H1 (cell line): ENCODE measurements around the gene KRTAP4-5. TPM values are rescaled to one million over a fixed set of nuclear protein-coding genes. Genes with fewer than 3 reads are reported as not detected.

Experiments used
- CTCF ChIA-PET: fragments of 300-600 bp; sonication (Branson Sonifier 250); formaldehyde crosslinking; loops from one replicate; lab custom pipeline; 2021; ENCODE audit not compliant: partially characterized antibody; lab: Charles Lee
- POLR2A ChIA-PET: fragments of 300-600 bp; sonication (Branson Sonifier 250); formaldehyde crosslinking; loops from one replicate; lab custom pipeline; 2021; ENCODE audit warnings: inconsistent platforms; ENCODE audit not compliant: partially characterized antibody; lab: Charles Lee
- DNase-seq, 2 experiments: peaks; one replicate each; pipeline versions ENCODE4 v3.0.0 to v3.0.0-alpha.2; 2010 to 2022; ENCODE audit warnings: low spot score in 2 of 2, low read depth in 1 of 2, mixed read lengths in 1 of 2
- FAIRE-seq: peaks from 2 replicates; lab custom pipeline; 2011; peaks lifted over from hg19 to GRCh38; lab: Jason Lieb, UNC
- H2AFZ ChIP-seq: 2 replicates; pipeline ENCODE4 v1.8.1; 2012; ENCODE audit warnings: low read length, inconsistent platforms
- H2AK5ac ChIP-seq: 2 replicates; pipeline ENCODE4 v1.6.1; 2013; ENCODE audit warnings: low read depth, low read length
- H2BK120ac ChIP-seq: replicated peaks from 2 replicates; pipeline ENCODE3; 2013; ENCODE audit warnings: low read depth, low read length, inconsistent platforms
- H2BK12ac ChIP-seq: 2 replicates; pipeline ENCODE4 v1.6.1; 2013; ENCODE audit warnings: low read depth, low read length
- H2BK15ac ChIP-seq: 2 replicates; pipeline ENCODE4 v1.6.1; 2013; ENCODE audit warnings: low read length
- H2BK20ac ChIP-seq: 2 replicates; pipeline ENCODE4 v1.6.1; 2013; ENCODE audit warnings: low read length
- H2BK5ac ChIP-seq: 2 replicates; pipeline ENCODE4 v1.6.1; 2013; ENCODE audit warnings: low read depth, low read length
- H3K14ac ChIP-seq: 2 replicates; pipeline ENCODE4 v1.6.1; 2013; ENCODE audit warnings: inconsistent platforms; ENCODE audit not compliant: insufficient read length
- H3K18ac ChIP-seq: 2 replicates; pipeline ENCODE4 v1.6.1; 2013; ENCODE audit warnings: low read length; ENCODE audit errors: extremely low read depth
- H3K23ac ChIP-seq: 2 replicates; pipeline ENCODE4 v1.6.1; 2013; ENCODE audit warnings: inconsistent platforms; ENCODE audit not compliant: insufficient read length
- H3K23me2 ChIP-seq: 2 replicates; pipeline ENCODE4 v1.6.1; 2013; ENCODE audit warnings: low read depth, low read length
- H3K27ac ChIP-seq: 2 replicates; pipeline ENCODE4 v1.6.1; 2011; ENCODE audit warnings: low read depth, low read length, inconsistent platforms
- H3K27me3 ChIP-seq, 4 experiments: replicated peaks in 1 of 4; 1 replicate in 1 of 4; 2 replicates in 3 of 4; pipeline versions ENCODE4 v1.6.1 to v1.8.1; 2011 to 2013; ENCODE audit warnings: low read length in 3 of 4, mild to moderate bottlenecking in 3 of 4, inconsistent platforms in 2 of 4, mixed read lengths in 2 of 4, moderate library complexity in 1 of 4; ENCODE audit not compliant: control insufficient read depth in 3 of 4, insufficient read depth in 3 of 4; ENCODE audit errors: extremely low read depth in 1 of 4
- H3K36me3 ChIP-seq, 4 experiments: 2 replicates each; pipeline versions ENCODE4 v1.6.1 to v1.8.1; 2011 to 2013; ENCODE audit warnings: mild to moderate bottlenecking in 4 of 4, low read length in 3 of 4, moderate library complexity in 2 of 4, control low read depth in 1 of 4, inconsistent platforms in 1 of 4; ENCODE audit not compliant: insufficient read depth in 4 of 4, control insufficient read depth in 2 of 4
- H3K4ac ChIP-seq: replicated peaks from 2 replicates; pipeline ENCODE3; 2013; ENCODE audit warnings: low read length, low read depth, mixed read lengths, inconsistent platforms; ENCODE audit not compliant: insufficient read length
- H3K4me1 ChIP-seq, 4 experiments: replicated peaks in 1 of 4; 1 replicate in 1 of 4; 2 replicates in 3 of 4; pipeline versions ENCODE4 v1.6.1 to v1.8.1; 2011 to 2013; ENCODE audit warnings: low read length in 3 of 4, inconsistent platforms in 2 of 4, mixed read lengths in 1 of 4; ENCODE audit not compliant: insufficient read depth in 4 of 4, control insufficient read depth in 3 of 4
- H3K4me2 ChIP-seq, 2 experiments: 2 replicates each; pipeline versions ENCODE4 v1.6.1 to v1.8.1; 2011 to 2013; ENCODE audit warnings: low read depth in 2 of 2, low read length in 2 of 2, control low read depth in 1 of 2, inconsistent platforms in 1 of 2, mild to moderate bottlenecking in 1 of 2; ENCODE audit not compliant: insufficient read depth in 1 of 2
- H3K4me3 ChIP-seq, 4 experiments: fragments of 200-600, 300-600 bp in 1 of 4; sonication (generic), shearing (Covaris generic), sonication (Bioruptor Twin) in 1 of 4; 2 replicates each; pipeline versions ENCODE4 v1.5.1 to v1.8.1; 2011 to 2016; ENCODE audit warnings: low read length in 4 of 4, low read depth in 3 of 4, control low read depth in 2 of 4, inconsistent platforms in 2 of 4, mild to moderate bottlenecking in 2 of 4, mixed read lengths in 1 of 4, moderate library complexity in 1 of 4; ENCODE audit not compliant: insufficient read depth in 2 of 4; ENCODE audit errors: extremely low read depth in 1 of 4
- H3K56ac ChIP-seq: replicated peaks from 2 replicates; pipeline ENCODE3; 2013; ENCODE audit warnings: low read depth, mild to moderate bottlenecking, mixed read lengths, low read length, inconsistent platforms; ENCODE audit not compliant: insufficient read length
- H3K79me1 ChIP-seq: 2 replicates; pipeline ENCODE4 v1.6.1; 2013; ENCODE audit warnings: low read depth, low read length, control low read depth
- H3K79me2 ChIP-seq, 2 experiments: 2 replicates each; pipeline versions ENCODE4 v1.6.1 to v1.8.1; 2012 to 2013; ENCODE audit warnings: low read length in 2 of 2, mild to moderate bottlenecking in 2 of 2, inconsistent platforms in 1 of 2; ENCODE audit not compliant: insufficient read depth in 2 of 2, control insufficient read depth in 1 of 2
- H3K9ac ChIP-seq, 4 experiments: replicated peaks in 1 of 4; 1 replicate in 1 of 4; 2 replicates in 3 of 4; pipeline versions ENCODE4 v1.6.1 to v1.8.1; 2011 to 2013; ENCODE audit warnings: low read depth in 3 of 4, low read length in 3 of 4, control low read depth in 2 of 4, mild to moderate bottlenecking in 2 of 4, moderate library complexity in 2 of 4, inconsistent platforms in 1 of 4; ENCODE audit errors: extremely low read depth in 1 of 4
- H3K9me3 ChIP-seq, 2 experiments: 2 replicates each; pipeline versions ENCODE4 v1.6.1 to v1.8.1; 2012 to 2013; ENCODE audit warnings: mild to moderate bottlenecking in 2 of 2, moderate library complexity in 2 of 2, control low read depth in 1 of 2, inconsistent platforms in 1 of 2, low read depth in 1 of 2, low read length in 1 of 2, mixed read lengths in 1 of 2; ENCODE audit not compliant: insufficient read depth in 2 of 2
- H4K20me1 ChIP-seq, 2 experiments: replicated peaks in 1 of 2; 2 replicates each; pipeline versions ENCODE3 to v1.8.1; 2011 to 2013; ENCODE audit warnings: inconsistent platforms in 2 of 2, low read length in 2 of 2, mild to moderate bottlenecking in 1 of 2; ENCODE audit not compliant: insufficient read depth in 2 of 2, control insufficient read depth in 1 of 2
- H4K5ac ChIP-seq: 2 replicates; pipeline ENCODE4 v1.6.1; 2013; ENCODE audit warnings: low read length, low read depth, mixed read lengths, inconsistent platforms; ENCODE audit not compliant: insufficient read length
- H4K8ac ChIP-seq: 2 replicates; pipeline ENCODE4 v1.8.0; 2013; ENCODE audit warnings: mild to moderate bottlenecking, moderate library complexity, low read length, inconsistent platforms; ENCODE audit not compliant: insufficient read depth; ENCODE audit errors: extremely low read depth
- H4K91ac ChIP-seq: replicated peaks from 2 replicates; pipeline ENCODE3; 2013; ENCODE audit warnings: low read length, mixed read lengths, inconsistent platforms; ENCODE audit not compliant: insufficient read length
- CBX5 ChIP-seq: fragments of 300-800, 300-1000 bp; sonication (generic); IDR thresholded peaks from 2 replicates; pipeline ENCODE4 v1.7.1; 2016; ENCODE audit warnings: antibody characterized with exemption, low read length, low read depth
- POU5F1 ChIP-seq: IDR thresholded peaks from 2 replicates; pipeline ENCODE4 v1.6.1; 2011; ENCODE audit warnings: low read depth, mild to moderate bottlenecking, low read length, moderate library complexity
- RNF2 ChIP-seq: fragments of 200-900, 300-1000 bp; sonication (generic); IDR thresholded peaks from 2 replicates; pipeline ENCODE4 v1.7.1; 2016; ENCODE audit warnings: borderline replicate concordance, low read depth, mild to moderate bottlenecking, antibody characterized with exemption, low read length; ENCODE audit not compliant: poor library complexity, severe bottlenecking; ENCODE audit errors: missing control alignments
- WGBS, 2 experiments: shearing (Covaris generic) in 1 of 2; methylation state at CpG; one replicate each; pipeline versions ENCODE4 v1.1.6 to v1.1.7; 2013 to 2015; ENCODE audit warnings: low lambda C conversion rate in 2 of 2, mixed read lengths in 2 of 2, inconsistent platforms in 1 of 2, low coverage in 1 of 2, missing lambda C conversion rate in 1 of 2; ENCODE audit not compliant: insufficient replicate concordance in 2 of 2, insufficient coverage in 1 of 2, insufficient read length in 1 of 2; ENCODE audit errors: extremely low coverage in 1 of 2, missing lambda C conversion rate in 1 of 2; 5-methylcytosine and 5-hydroxymethylcytosine counted together
- long read RNA-seq, 2 experiments: library from RNA in 1 of 2; library from capped mRNA in 1 of 2; stranded (forward); transcript quantifications; one replicate each; pipeline ENCODE4 v2.0.0, GENCODE V29; 2021; ENCODE audit warnings: inconsistent platforms in 1 of 2
- polyA minus RNA-seq, 3 experiments: library from RNA; depleted of rRNA, polyadenylated mRNA; stranded (reverse); fragments of >200 nt; gene quantifications; 1 replicate in 2 of 3; 2 replicates in 1 of 3; pipeline ENCODE4 v1.2.3, GENCODE V29; 2011
- polyA plus RNA-seq, 7 experiments: library from polyadenylated mRNA; depleted of rRNA in 3 of 7; stranded (reverse) in 5 of 7; unstranded in 2 of 7; fragments of >200 nt in 5 of 7; fragments of 200-250 nt in 2 of 7; gene quantifications; 1 replicate in 5 of 7; 2 replicates in 1 of 7; 4 replicates in 1 of 7; pipeline versions ENCODE4 v1.2.1 to v1.2.3, GENCODE V29; 2011 to 2013; ENCODE audit warnings: missing spikeins in 2 of 7, mixed read lengths in 2 of 7
- total RNA-seq: library from RNA; stranded (reverse); fragmentation: NEBNext Ultra II Directional; extraction: Animal tissue kit (Norgen Biotek cat#: 25700); gene quantifications from 2 replicates; pipeline ENCODE4 v1.2.1, GENCODE V29; 2021
- TF ChIP-seq, protein P1 (sequence below): IDR thresholded peaks from 2 replicates; pipeline ENCODE4 v1.6.1; 2011; ENCODE audit warnings: low read depth, mild to moderate bottlenecking, low read length; ENCODE audit not compliant: insufficient read depth

Gene KRTAP4-5
- total RNA-seq (not detected in 2 replicates), polyA plus RNA-seq (2011; rRNA removed) (not detected in 2 replicates), polyA minus RNA-seq (2011; rRNA and poly(A)+ RNA removed) (not detected in 2 replicates)
- not detected for polyA plus RNA-seq (2011; cell fraction: cytosol; rRNA removed)
- polyA plus RNA-seq (2011; cell fraction: nucleus; rRNA removed) = not detected
- polyA plus RNA-seq (2012, experiment 1 of 2) = not detected in 4 replicates
- polyA plus RNA-seq (2012, experiment 2 of 2) = not detected
- not detected for polyA plus RNA-seq (2013, experiment 1 of 2)
- polyA plus RNA-seq (2013, experiment 2 of 2) = not detected
- not detected for polyA minus RNA-seq (2011; cell fraction: cytosol; rRNA and poly(A)+ RNA removed)
- polyA minus RNA-seq (2011; cell fraction: nucleus; rRNA and poly(A)+ RNA removed) = not detected
- long read RNA-seq, experiment 1 = 0 reads
- long read RNA-seq, experiment 2 = 0 reads

DNA sequence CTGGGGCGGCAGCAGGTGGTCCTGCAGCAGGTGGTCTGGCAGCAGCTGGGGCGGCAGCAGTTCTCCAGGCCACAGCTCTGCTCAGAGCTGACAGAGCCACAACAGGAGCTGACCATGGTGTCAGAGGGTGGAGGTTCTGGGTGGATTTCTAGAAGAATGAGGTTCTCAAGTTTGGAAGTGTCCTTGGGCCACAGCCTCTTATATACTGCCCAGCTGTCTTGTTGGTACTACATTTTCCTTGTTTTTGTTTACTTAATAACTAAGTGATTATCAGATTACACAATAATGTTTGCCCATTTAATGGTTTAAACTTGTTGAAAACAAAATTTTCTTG, at the start of gene KRTAP4-5:
Gene KRTAP4-5 (minus strand): TSS at position 174 of the 334 bp plus-strand sequence. CDS start 58 bp downstream, at position 116.
- no peak within 1 kb of the TSS for H2AFZ ChIP-seq
- TF ChIP-seq, protein P1, sequence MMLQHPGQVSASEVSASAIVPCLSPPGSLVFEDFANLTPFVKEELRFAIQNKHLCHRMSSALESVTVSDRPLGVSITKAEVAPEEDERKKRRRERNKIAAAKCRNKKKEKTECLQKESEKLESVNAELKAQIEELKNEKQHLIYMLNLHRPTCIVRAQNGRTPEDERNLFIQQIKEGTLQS = no peak
- no peak for TF ChIP-seq POU5F1
- no peak for TF ChIP-seq CBX5
- no peak for TF ChIP-seq RNF2

More for the DNA sequence above, at the start of gene KRTAP4-5:
- Histone ChIP-seq H3K4ac (no peak within 1 kb of the TSS), H3K4me1 (no peaks in the 10 kb centered on the region), H2AK5ac (no peak within 1 kb of the TSS), H2BK120ac (no peak within 1 kb of the TSS), H3K79me2 (no peaks in the 10 kb centered on the region), H2BK5ac (no peak within 1 kb of the TSS), H2BK12ac (no peak within 1 kb of the TSS), H3K79me1 (no peaks in the 10 kb centered on the region), H3K23ac (no peak within 1 kb of the TSS), H3K23me2 (peaks cover 2% of the 10 kb centered on the region; the same call in 1 of the 2 replicates), H4K5ac (no peak within 1 kb of the TSS), H3K9ac (no peak within 1 kb of the TSS), H4K91ac (no peak within 1 kb of the TSS), H3K4me2 (no peak within 1 kb of the TSS), H3K36me3 (no peaks in the 10 kb centered on the region), H3K4me3 (no peak within 1 kb of the TSS), H2BK20ac (no peak within 1 kb of the TSS), H4K20me1 (no peaks in the 10 kb centered on the region), H3K9me3 (no peaks in the 10 kb centered on the region), H3K27me3 (no peaks in the 10 kb centered on the region), H2BK15ac (no peak within 1 kb of the TSS), H3K27ac (no peak within 1 kb of the TSS), H4K8ac (no peak within 1 kb of the TSS), H3K56ac (no peak within 1 kb of the TSS), H3K14ac (no peak within 1 kb of the TSS), H3K18ac (no peak within 1 kb of the TSS)
- DNase-seq (no peak), FAIRE-seq (no peak)
- ChIA-PET POLR2A (no interaction called here), CTCF (interaction anchor here (0.9 kb wide), 2 partner anchors 9 to 26 kb away, joined by 3 read pairs; no protein-coding TSS in a partner anchor)
- 50% methylated on average over 2 of the region's 2 CpGs; no CpG with 5 or more reads in 1 of the 2 experiments for WGBS, 2 experiments
